Stomach (tissue), 9 donors: ENCODE data around the gene HERPUD2. TPM values are rescaled to one million over a fixed set of nuclear protein-coding genes. Genes with fewer than 3 reads are reported as not detected.

ENCODE experiments used
- DNase-seq, 2 donors: peaks; one replicate each; pipeline versions ENCODE4 v3.0.0 to v3.0.0-alpha.2; 2013 to 2019
- H3K27ac ChIP-seq, 5 donors: fragments of 200-600 bp in 4 of 5; sonication (generic) in 4 of 5; one replicate each; pipeline ENCODE4 v1.5.1; 2013 to 2019; ENCODE audit warnings: mild to moderate bottlenecking in 1 of 5, moderate library complexity in 1 of 5
- H3K27me3 ChIP-seq, 3 donors: fragments of 200-600 bp; sonication (generic); one replicate each; pipeline ENCODE4 v1.5.1; 2017 to 2019; ENCODE audit warnings: mixed run types in 1 of 3
- H3K36me3 ChIP-seq, 4 donors: fragments of 200-600 bp; sonication (generic); 1 replicate in 3 of 4; 2 replicates in 1 of 4; pipeline ENCODE4 v1.5.1; 2016 to 2019
- H3K4me1 ChIP-seq, 4 donors: fragments of 200-600 bp; sonication (generic); one replicate each; pipeline ENCODE4 v1.5.1; 2016 to 2019
- H3K4me3 ChIP-seq, 4 donors: fragments of 200-600 bp; sonication (generic) in 3 of 4; one replicate each; pipeline ENCODE4 v1.5.1; 2016 to 2019; ENCODE audit warnings: mild to moderate bottlenecking in 1 of 4
- H3K9me3 ChIP-seq, 4 donors: fragments of 200-600 bp; sonication (generic); one replicate each; pipeline ENCODE4 v1.5.1; 2016 to 2019
- CTCF ChIP-seq, 7 experiments: fragments of 450-650 bp in 4 of 7; fragments of 200-600 bp in 3 of 7; sonication (generic) in 3 of 7; IDR thresholded peaks; one replicate each; pipeline ENCODE4 v1.5.1; 2016 to 2019; ENCODE audit warnings: antibody characterized with exemption in 7 of 7, control low read depth in 2 of 7, mild to moderate bottlenecking in 1 of 7
- EP300 ChIP-seq: sonication (generic); formaldehyde crosslinking; IDR thresholded peaks from one replicate; pipeline ENCODE4 v1.6.1; 2017; ENCODE audit warnings: antibody characterized with exemption
- POLR2A ChIP-seq, 4 donors: fragments of 450-650 bp; IDR thresholded peaks; one replicate each; pipeline ENCODE4 v1.6.1; 2016; ENCODE audit warnings: antibody characterized with exemption in 4 of 4, control low read depth in 2 of 4, mild to moderate bottlenecking in 1 of 4, moderate library complexity in 1 of 4
- POLR2AphosphoS5 ChIP-seq, 3 donors: sonication (generic); formaldehyde crosslinking; IDR thresholded peaks; one replicate each; pipeline ENCODE4 v1.6.1; 2016; ENCODE audit warnings: antibody characterized with exemption in 3 of 3
- WGBS, 5 donors: extraction: QIAGEN DNeasy Blood & Tissue Kit in 3 of 5; methylation state at CpG; one replicate each; pipeline versions ENCODE4 v1.1.5 to v1.1.7; 2013 to 2018; 5-methylcytosine and 5-hydroxymethylcytosine counted together
- intact Hi-C: fragments of 100-400 bp; cut with DNase I; formaldehyde crosslinking; loops from one replicate; pipeline ENCODE4 v1.15.1; 2023; ENCODE audit warnings: low total_unique reads
- polyA plus RNA-seq, 3 donors: library from polyadenylated mRNA; stranded (reverse); fragments of 200-250 nt; gene quantifications; one replicate each; pipeline ENCODE4 v1.2.3, GENCODE V29; 2013
- total RNA-seq, 5 donors: library from RNA; depleted of rRNA; stranded (reverse); fragments of >200 nt; gene quantifications; one replicate each; pipeline versions ENCODE4 v1.1.0 to v1.2.3, GENCODE V29; 2014 to 2016
- donor health status: healthy with polysubstance abuse.
- donor health status: Bipolar disorder and iron deficiency.
- donor health status: healthy.

Gene HERPUD2
- total and polyA plus RNA-seq, 8 donors = 1.4 to 26.7 (median 9.0) TPM

- Histone ChIP-seq H3K27me3 (no peaks in the 10 kb centered on the region), H3K27ac (no peak overlapping the region), H3K4me3 (no peak overlapping the region), H3K36me3 (no peaks in the 10 kb centered on the region), H3K9me3 (no peaks in the 10 kb centered on the region), H3K4me1 (peaks cover 0 to 11% (median 5%) of the 10 kb centered on the region in 4 donors)
- intact Hi-C loops = loop anchor here (5.0 to 10.0 kb wide), 2 partner anchors 97 to 200 kb away; partner anchors contain the start of gene SEPTIN7
- 45 to 67% (median 58%) methylated on average over 4 of the region's 4 CpGs for WGBS, 5 donors
- TF ChIP-seq CTCF (IDR thresholded peaks at IDR 0.05) (no peak), EP300 (no peak), POLR2A (IDR thresholded peaks at IDR 0.05) (no peak)
- no peak for DNase-seq
Measured at GRCh38 chr7:35707422-35707821, 12.5 kb upstream of the HERPUD2 start.

- intact Hi-C loops = loop anchor here (5.0 to 10.0 kb wide), 2 partner anchors 99 to 201 kb away; partner anchors contain the start of gene SEPTIN7
- Histone ChIP-seq H3K27ac (no peak overlapping the region), H3K4me3 (no peak overlapping the region), H3K9me3 (no peaks in the 10 kb centered on the region), H3K36me3 (no peaks in the 10 kb centered on the region), H3K27me3 (no peaks in the 10 kb centered on the region), H3K4me1 (peaks cover 0 to 11% (median 5%) of the 10 kb centered on the region in 4 donors)
- TF ChIP-seq POLR2AphosphoS5 (IDR thresholded peaks at IDR 0.05) = no peak
- no peak for TF ChIP-seq CTCF (IDR thresholded peaks at IDR 0.05)
- no peak for TF ChIP-seq EP300
- no peak for TF ChIP-seq POLR2A (IDR thresholded peaks at IDR 0.05)
- no peak for DNase-seq
Measured at GRCh38 chr7:35705932-35706461, 11.1 kb upstream of the HERPUD2 start.

DNA sequence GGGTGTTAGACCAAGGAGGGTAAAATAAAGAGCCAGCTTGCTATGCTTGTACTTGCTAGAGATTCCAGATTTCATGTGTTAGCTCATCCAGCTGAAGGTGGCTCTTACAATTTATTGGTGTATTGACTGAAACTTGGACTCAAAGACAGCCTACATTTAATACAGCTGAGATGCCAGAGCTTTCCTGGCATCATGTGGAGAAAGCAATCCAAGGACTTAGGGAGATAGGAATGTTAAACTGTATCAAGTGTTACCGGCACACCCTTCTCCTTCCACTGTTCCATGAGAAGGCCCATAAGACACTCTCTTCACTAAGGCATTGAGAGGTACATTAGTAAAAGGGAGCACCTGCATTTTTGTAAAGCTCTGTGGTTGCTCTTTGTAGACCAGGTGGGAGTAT is 9.3 kb upstream of the HERPUD2 start:
- H3K4me3 ChIP-seq = no peak overlapping the region
- H3K27ac ChIP-seq = no peak overlapping the region
- no peaks in the 10 kb centered on the region for H3K36me3 ChIP-seq
- peaks cover 0 to 3% (median under 1%) of the 10 kb centered on the region in 4 donors for H3K4me1 ChIP-seq
- TF ChIP-seq EP300 (no peak), POLR2AphosphoS5 (IDR thresholded peaks at IDR 0.05) (no peak), POLR2A (IDR thresholded peaks at IDR 0.05) (no peak), CTCF (IDR thresholded peaks at IDR 0.05) (no peak)
- 89 to 100% (median 92%) methylated on average over 1 of the region's 1 CpG for WGBS, 5 donors
- intact Hi-C loops = loop anchor here (10.0 kb wide), 1 partner anchor 101 kb away; the partner anchor contains the start of gene SEPTIN7
- H3K9me3 ChIP-seq = no peaks in the 10 kb centered on the region
- no peak for DNase-seq
- no peaks in the 10 kb centered on the region for H3K27me3 ChIP-seq

DNA sequence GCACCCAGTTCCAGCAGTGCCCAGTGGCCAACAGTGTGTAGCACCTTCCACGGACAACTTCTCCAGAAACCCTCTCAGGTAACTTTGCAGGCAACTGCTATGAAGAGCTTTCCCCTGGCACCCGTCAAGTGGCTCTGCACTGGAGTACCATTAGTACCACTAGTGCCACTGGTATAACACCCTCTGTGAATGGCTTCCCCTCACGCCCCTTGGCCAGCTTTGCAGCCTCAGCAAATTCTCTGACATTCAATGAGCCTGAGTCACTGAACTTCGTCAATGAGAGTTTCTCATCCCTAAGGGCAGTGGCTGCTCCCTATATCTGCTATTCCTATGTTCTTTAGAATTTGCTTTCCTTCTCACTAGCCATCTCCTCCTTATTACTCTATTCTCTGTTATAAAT is 7.6 kb upstream of the HERPUD2 start:
- Histone ChIP-seq H3K4me3 (no peak overlapping the region), H3K4me1 (peaks cover 0 to 2% (median 0%) of the 10 kb centered on the region in 4 donors), H3K27me3 (no peaks in the 10 kb centered on the region), H3K9me3 (no peaks in the 10 kb centered on the region), H3K36me3 (no peaks in the 10 kb centered on the region), H3K27ac (no peak overlapping the region)
- intact Hi-C loops = loop anchor here (10.0 kb wide), 1 partner anchor 102 kb away; the partner anchor contains the start of gene SEPTIN7
- TF ChIP-seq CTCF (IDR thresholded peaks at IDR 0.05) = no peak
- TF ChIP-seq EP300 = no peak
- no peak for TF ChIP-seq POLR2A (IDR thresholded peaks at IDR 0.05)
- TF ChIP-seq POLR2AphosphoS5 (IDR thresholded peaks at IDR 0.05) = no peak
- 87 to 95% (median 92%) methylated on average over 4 of the region's 4 CpGs for WGBS, 5 donors
- no peak for DNase-seq
